GM21723 (cell line): ENCODE measurements around the gene MAGEH1.
"Not testable (repeated sequence)": the region's sequence is repeated elsewhere in the genome, so short reads cannot be mapped to it uniquely, and the experiment has no call there.

Source experiments
- ATAC-seq: cut with Tn5 transposase; IDR thresholded peaks from one replicate; pipeline ENCODE4 v1.9.1; 2021; ENCODE audit warnings: mild to moderate bottlenecking, moderate library complexity; ENCODE audit not compliant: unreplicated experiment

Gene MAGEH1, protein sequence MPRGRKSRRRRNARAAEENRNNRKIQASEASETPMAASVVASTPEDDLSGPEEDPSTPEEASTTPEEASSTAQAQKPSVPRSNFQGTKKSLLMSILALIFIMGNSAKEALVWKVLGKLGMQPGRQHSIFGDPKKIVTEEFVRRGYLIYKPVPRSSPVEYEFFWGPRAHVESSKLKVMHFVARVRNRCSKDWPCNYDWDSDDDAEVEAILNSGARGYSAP

DNA sequence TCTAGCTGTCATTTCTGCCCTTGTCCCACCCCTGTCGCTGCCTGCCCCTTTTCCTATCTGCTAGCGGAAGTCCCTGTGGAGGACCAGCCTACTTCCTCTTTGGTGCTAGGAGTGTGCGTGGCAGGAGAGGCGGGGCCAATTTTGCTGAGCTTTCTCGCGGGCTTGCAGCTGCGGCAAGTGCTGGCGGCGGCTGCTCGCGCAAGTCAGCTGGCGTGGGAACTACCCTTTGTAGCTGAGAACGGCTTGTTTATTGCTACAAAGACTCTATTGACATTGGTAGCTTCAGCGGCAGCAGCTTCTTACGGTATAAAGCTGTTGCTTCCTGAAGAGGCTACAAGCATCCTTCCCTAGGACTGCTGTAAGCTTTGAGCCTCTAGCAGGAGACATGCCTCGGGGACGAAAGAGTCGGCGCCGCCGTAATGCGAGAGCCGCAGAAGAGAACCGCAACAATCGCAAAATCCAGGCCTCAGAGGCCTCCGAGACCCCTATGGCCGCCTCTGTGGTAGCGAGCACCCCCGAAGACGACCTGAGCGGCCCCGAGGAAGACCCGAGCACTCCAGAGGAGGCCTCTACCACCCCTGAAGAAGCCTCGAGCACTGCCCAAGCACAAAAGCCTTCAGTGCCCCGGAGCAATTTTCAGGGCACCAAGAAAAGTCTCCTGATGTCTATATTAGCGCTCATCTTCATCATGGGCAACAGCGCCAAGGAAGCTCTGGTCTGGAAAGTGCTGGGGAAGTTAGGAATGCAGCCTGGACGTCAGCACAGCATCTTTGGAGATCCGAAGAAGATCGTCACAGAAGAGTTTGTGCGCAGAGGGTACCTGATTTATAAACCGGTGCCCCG, at the start of gene MAGEH1:
Gene MAGEH1, plus strand, starts transcription at position 138 of the 843 bp plus-strand sequence. Its CDS starts 248 bp downstream, at position 386.
- ATAC-seq, result peak; percentile 99

DNA sequence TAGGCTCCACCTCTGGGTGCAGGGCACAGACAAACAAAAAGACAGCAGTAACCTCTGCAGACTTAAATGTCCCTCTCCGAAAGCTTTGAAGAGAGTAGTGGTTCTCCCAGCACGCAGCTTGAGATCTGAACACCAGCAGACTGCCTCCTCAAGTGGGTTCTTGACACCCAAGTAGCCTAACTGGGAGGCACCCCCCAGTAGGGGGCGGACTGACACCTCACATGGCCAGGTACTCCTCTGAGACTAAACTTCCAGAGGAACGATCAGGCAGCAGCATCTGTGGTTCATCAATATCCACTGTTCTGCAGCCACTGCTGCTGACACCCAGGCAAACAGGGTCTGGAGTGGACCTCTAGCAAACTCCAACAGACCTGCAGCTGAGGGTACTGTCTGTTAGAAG, 24.8 kb upstream of the MAGEH1 start:
- not testable (repeated sequence) for ATAC-seq

DNA sequence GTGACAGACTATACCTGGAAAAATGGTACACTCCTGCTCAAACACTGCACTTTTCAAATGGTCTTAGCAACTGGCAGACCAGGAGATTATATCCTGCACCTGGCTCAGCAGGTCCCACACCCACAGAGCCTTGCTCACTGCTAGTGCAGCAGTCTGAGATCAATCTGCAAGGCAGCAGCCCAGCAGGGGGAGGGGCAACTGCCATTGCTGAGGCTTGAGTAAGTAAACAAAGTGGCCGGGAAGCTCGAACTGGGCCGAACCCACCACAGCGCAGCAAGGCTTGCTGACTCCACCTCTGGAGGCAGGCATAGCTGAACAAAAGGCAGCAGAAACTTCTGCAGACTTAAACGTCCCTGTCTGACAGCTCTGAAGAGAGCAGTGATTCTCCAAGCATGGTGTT, 8.5 kb upstream of the MAGEH1 start:
- ATAC-seq, result not testable (repeated sequence)

DNA sequence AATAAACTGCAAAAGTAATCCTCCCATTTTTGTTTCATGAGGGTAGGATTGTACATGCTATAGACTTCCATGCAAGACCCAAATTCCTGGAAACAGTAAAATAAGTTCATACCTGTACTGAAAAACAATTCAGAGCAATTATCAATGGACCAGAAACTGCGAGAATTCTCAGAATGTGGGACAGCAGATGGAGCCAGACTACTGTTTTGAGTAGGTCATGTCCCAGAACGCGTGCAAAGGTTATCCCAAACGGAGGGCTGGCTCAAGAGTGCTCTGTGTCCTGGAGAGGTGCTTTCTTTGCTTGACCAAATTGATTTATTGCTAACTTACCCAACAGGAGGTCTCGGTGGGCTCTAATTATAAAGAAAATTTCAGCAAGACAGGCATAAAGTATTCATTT, 1.7 kb upstream of the MAGEH1 start:
- no peak for ATAC-seq

DNA sequence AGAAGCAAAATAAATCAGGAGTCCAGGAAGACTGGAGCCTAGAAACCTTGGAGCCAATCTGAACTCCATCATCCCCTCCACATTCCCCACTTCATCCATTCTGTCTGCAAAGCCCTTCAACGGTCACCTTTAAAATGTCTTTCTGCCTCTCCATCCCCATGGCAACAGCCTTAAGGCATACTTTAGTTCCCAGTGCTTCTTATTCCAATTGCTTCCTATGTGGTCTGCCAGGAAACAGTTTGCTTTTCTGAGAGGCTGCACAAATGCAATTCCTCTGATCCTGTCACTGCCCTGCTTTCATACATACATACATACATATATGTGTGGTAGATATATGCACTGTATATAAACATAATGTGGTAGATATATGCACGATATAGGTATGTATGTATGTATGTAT, 786 bp upstream of the MAGEH1 start:
- no peak for ATAC-seq

DNA sequence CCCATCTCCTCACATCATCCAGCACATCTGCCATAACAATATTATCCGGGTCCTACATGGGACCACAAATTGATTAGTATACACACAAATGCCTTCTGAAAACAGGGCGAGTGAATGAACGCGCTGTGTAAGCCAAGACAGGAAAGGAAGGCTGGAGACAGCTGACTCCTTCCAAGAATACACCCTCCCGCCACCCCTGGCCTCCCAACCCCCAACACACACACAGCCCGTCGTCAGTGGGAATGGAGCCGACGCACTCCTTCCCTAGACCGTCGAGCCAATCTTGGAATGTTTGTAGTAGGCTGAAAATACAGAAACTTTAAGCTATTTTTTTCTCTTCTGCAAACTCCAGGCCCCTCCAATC, 319 bp upstream of the MAGEH1 start:
- peak; percentile 28 for ATAC-seq

DNA sequence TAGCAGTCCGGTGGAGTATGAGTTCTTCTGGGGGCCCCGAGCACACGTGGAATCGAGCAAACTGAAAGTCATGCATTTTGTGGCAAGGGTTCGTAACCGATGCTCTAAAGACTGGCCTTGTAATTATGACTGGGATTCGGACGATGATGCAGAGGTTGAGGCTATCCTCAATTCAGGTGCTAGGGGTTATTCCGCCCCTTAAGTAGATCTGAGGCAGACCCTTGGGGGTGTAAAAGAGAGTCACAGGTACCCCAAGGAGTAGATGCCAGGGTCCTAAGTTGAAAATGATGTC, 852 bp downstream of the MAGEH1 start:
- ATAC-seq, result no peak

DNA sequence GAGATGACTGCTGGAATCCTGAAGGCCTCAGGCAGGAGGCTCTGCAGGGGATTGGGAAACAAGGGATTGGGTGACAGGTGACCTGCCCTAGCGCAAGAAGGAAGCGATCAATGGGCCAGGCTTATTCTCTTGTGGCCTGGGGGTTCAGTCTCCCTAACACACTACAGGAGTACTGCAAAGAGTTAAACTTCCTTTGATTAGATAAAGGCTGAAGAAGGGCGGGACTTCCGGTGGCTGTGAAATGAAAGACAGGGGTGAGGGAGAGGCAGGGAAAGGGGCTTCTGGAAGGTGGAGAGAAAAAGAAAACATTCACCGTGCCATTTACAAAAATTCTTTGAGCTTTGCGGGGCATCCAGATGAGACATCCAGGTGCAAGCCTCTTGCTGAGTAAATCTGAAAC, 3.8 kb downstream of the MAGEH1 start:
- not testable (repeated sequence) for ATAC-seq

DNA sequence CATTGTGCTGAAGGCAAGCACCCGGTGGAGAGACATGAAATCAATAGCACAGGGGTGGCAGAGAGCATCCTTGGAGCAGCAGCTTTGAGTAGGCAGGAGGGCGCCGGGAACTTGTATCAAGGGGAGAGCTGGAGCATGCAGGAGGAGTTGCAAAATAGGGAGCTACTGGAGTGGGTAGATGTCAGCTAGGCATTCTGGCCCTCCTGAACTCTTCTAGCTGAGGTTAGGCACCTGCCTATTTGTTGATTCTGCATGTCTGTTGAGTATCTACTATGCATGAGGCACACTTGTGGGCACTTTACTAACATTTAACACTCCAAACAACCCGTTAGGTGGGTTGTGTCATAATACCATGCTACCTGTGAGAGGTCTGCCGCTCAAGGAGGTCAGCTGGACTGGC, 7.5 kb downstream of the MAGEH1 start:
- not testable (repeated sequence) for ATAC-seq

DNA sequence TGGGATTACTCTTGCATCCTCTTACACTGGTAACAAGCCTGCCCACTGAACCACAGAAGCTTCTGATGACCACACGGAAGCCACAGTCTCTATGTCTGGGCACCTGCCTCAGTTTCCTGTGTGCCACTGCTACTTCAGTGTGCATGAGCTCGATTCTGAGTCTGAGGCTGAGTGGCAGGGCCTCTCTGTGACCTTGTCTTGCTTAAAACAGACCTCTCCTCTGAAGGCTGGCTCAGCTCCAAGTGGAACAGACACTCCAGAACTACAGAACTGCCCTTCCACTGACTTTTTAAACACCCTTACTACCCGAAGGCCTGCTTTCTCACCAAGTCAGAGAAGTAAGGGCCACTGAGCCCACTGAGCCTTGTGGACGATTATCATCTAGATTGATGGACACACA, 8.0 kb downstream of the MAGEH1 start:
- not testable (repeated sequence) for ATAC-seq

DNA sequence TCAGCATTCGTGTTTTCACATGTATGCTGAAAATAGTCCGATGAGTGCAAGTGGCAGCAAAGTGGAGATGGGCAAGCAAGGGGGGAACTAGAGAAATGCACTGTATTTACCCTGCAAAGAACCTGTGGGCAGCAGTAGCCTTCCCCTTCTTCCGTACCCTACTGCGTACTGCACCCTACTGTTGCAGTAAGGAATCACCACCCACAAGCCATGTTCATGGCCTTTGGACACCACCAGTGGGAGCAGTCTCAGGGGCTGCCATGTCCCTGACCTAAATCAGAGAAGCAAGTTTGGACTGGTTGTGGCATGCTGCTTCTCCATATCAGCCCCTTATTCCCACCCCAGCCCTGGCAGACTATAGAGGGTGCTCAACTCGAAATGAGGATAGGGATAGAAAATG, 12.1 kb downstream of the MAGEH1 start:
- ATAC-seq, result not testable (repeated sequence)

DNA sequence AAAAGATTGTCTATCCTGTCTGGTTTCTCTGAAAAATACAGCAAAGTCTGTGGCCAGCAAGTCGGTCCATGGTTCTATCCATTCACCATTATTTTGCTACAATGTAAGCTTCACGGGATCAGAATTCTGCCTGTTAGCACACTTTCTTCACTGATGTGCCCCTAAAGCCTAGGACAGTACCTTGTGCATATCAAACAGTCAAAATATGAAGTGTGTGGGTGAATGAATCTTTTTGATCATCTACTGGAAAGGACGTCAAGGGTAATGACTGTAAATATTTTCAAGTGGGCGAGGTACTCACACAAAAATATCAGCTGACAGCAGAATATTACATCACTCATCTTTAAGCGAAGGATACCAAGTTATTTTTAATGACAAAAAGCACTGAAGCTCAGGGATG, 13.2 kb downstream of the MAGEH1 start:
- ATAC-seq, result not testable (repeated sequence)

DNA sequence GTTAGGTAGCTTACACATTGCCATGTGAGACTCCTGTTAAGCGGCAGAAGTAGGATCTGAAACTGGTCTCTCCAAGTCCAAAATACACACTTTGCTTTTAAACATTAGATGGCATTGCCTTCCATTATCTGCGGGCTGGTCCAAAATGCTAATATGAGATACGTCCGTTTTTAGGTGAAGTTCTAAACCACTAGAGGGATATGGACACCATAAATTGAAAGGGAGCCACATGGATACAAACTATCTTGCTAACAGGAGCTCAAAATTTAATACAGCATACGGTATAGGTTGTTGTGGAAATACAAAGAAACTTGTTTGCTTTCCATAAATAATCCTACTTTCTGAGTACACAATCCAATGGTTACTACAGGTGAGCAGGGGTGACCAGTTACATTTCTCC, 13.9 kb downstream of the MAGEH1 start:
- not testable (repeated sequence) for ATAC-seq

DNA sequence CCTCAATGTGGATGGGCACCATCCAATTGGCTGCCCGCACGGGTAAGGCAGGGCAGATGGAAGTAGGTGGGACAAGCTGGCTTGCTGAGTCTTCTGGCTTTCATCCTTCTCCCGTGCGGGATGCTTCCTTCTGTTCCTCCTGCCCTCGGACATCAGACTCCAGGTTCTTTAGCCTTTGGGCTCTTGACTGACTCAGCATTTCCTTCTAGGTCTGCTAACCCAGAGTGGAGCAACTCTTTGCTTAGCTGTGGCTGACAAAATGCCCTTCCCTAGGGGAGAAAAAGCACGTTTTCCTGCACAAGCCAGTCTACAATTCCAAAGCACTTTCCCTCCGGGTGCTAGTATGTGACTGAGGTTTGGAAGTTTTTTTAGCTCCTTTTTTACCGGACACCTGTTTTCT, 28.0 kb downstream of the MAGEH1 start:
- not testable (repeated sequence) for ATAC-seq

DNA sequence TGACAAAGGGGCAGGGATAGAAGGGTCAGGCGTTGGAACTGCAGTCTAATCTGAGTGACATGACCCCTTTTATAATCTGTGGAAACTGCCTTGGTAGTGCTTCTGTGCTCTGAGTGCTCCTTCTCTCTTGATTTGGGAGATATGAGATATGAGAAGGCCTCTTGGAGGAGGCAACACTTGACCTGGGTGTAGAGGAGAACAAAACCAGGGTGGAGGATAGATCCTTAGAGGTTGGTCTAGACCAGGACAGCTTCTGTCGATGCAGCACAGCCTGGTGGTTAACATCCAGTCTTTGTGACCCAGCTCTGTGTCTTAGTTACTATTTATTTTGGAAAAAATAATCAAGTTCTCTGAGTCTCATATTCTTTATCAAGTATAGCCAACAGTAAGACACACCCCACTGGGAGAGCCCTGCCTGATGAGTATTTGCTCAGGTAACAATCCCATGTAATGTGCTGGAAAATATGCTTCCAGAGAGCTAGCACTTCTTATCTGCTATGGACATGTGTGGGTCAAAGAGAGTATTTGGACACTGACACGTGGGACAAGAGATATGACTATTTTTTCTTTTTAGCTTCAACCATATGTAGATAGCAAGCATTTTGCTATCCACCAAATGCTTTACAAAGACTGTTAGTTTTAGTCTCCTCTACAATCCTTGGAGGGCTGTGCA, 28.6 kb downstream of the MAGEH1 start:
- no peak for ATAC-seq

DNA sequence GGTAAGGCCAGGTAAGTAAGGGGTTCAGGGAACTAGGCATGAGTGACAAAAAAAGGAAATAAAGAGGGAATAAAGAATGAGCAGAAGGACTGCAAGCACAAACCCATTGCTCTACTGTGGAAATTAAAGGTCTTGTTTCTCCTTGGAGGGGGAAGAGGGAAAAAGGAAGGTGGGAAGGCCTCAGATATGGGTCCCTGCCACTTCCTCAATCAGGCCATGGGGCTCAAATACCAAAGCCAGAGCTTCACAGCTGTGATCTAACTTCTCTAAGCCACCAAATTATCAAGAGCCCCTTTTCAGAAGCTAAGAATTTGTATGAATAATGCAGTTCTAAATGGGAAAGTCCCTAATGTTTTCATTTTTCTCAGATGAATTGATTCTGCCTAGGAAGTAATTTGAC, 33.0 kb downstream of the MAGEH1 start:
- ATAC-seq, result no peak

DNA sequence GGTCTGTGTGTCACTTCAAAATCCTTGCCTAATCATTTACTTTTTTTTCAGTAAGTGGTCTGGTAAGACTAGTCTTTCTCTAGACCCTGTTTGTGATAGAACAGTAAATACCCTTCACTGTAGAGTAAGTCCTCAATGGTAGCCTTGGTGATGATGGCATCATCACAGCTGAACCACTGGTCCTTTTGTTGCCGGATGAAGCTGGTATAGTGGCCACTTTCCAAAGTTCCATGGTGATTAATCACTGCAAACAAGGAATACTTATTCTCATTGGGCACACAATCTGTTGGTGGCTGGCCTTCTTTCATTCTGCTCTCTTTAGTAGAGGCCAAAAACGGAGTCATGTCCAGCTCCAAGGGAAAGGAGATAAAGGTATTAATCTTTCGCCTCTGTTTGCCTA, 34.8 kb downstream of the MAGEH1 start:
- no peak for ATAC-seq

DNA sequence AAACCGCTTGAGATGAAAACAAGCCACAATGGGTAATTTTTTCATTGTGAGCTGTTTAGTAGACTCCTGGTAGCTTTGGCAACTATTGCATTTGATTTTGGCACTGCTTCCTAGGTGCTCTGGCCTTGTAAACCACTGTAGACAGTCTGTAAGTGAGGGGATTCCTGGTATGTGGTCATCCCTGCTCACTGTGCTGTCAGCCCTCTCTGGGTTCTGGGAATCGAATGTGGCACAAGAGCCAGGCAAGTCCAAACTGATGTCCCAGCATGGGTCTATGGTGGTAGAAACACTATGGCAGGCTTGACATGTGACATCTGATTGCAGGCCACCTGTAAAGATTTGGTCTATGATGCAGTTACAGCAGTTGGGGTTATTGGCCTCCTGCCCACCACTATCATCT, 35.2 kb downstream of the MAGEH1 start:
- ATAC-seq, result no peak

DNA sequence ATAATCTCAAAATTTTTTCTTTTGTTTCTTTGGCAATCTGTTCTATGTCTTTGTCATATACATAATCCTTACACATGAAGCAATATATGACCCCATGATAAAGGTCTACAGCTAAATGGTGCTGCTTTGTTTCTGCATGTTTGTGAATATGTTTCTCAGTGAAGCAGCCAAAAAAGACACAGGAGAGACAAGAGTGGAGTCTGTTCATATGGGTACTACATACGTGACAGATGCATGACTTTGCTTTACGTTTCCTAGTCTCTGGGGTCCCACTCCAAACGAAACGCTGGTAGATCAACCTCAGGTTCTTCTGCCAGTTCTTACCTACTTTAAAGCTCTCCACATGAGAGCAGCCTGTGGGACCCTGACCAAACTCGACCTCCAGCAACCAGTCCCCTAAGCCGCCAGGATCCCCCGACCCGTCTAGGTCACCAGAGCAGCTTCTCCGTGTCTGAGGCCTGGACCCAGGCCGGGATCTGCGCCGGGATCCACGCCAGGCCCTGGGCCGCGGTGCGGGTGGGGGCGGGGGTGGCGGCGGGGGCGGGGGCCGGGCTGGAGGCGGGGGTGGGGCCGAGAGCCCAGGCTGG, 36.2 kb downstream of the MAGEH1 start:
- no peak for ATAC-seq

DNA sequence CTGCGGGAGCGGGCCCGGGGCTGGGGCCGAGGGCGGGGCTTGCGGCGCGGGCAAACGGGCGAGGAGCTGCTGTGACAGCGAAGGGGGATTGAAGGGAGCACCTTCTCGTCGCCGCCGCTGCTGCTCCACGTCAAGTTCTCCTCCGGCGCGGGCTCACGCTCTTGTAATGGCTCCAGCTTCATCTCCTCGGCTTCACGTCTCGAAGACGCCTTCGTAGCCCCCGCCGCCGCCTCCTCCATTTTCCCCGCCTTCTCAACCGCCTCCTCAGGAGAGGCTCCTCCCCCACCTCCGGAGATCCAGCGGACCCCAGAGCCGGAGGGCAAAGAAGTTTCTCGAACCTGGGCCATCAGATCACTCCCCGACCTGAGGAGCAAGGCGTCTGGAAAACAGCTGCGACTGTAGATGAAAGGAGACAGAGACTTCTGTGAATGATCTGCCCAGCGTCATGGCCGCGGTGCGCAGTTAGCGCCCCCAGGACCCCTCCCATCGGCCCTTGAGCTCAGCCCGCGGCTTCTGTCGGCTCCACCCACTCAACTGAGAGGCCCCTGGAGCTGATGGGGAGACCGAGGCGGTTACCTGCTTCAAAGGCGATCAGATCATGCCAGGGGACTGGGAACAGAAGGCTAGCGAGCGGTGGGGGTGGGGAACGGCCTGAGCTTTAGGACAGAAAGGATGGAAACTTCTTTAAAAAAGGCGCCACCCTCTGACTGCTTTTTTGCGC, 36.8 kb downstream of the MAGEH1 start:
- peak; percentile 69 for ATAC-seq
